HG03565 (cell line): ENCODE measurements around the gene PRKG2.
"Not testable (repeated sequence)": the region's sequence is repeated elsewhere in the genome, so short reads cannot be mapped to it uniquely, and the experiment has no call there.

Experiments
- ATAC-seq: cut with Tn5 transposase; IDR thresholded peaks from one replicate; pipeline ENCODE4 v1.9.1; 2021; ENCODE audit warnings: mild to moderate bottlenecking, moderate library complexity; ENCODE audit not compliant: unreplicated experiment

Gene PRKG2

GRCh38 chr4:81214881-81215868 lies at the start of gene PRKG2:
TSS of gene PRKG2 (minus strand) at chr4:81215222. CDS start at chr4:81205047, 10,175 bp downstream.
- ATAC-seq: no peak

- no peak for ATAC-seq
These were observed 45.5 kb upstream of the PRKG2 start for GRCh38 chr4:81260443-81261101.

GRCh38 chr4:81258841-81259550 lies 44.0 kb upstream of the PRKG2 start:
- ATAC-seq: no peak

GRCh38 chr4:81257816-81258215 lies 42.8 kb upstream of the PRKG2 start:
- ATAC-seq: no peak

- no peak for ATAC-seq
These were observed 42.0 kb upstream of the PRKG2 start for GRCh38 chr4:81257021-81257420.

GRCh38 chr4:81256059-81256970 lies 41.3 kb upstream of the PRKG2 start:
- no peak for ATAC-seq

- no peak for ATAC-seq
These were observed 40.5 kb upstream of the PRKG2 start for GRCh38 chr4:81255524-81255923.

- ATAC-seq: no peak
These were observed 35.4 kb upstream of the PRKG2 start for GRCh38 chr4:81250430-81250829.

- no peak for ATAC-seq
These were observed 30.4 kb upstream of the PRKG2 start for GRCh38 chr4:81245218-81246009.

- ATAC-seq: no peak
These were observed 22.8 kb upstream of the PRKG2 start for GRCh38 chr4:81237791-81238190.

- ATAC-seq: no peak
These were observed 21.1 kb upstream of the PRKG2 start for GRCh38 chr4:81235982-81236749.

GRCh38 chr4:81227968-81228367 lies 12.9 kb upstream of the PRKG2 start:
- ATAC-seq: no peak

GRCh38 chr4:81227138-81227537 lies 12.1 kb upstream of the PRKG2 start:
- ATAC-seq: no peak

GRCh38 chr4:81225252-81225651 lies 10.2 kb upstream of the PRKG2 start:
- no peak for ATAC-seq

GRCh38 chr4:81222082-81222472 lies 7.1 kb upstream of the PRKG2 start:
- ATAC-seq: not testable (repeated sequence)

GRCh38 chr4:81221303-81222081 lies 6.5 kb upstream of the PRKG2 start:
- ATAC-seq: no peak

- ATAC-seq: no peak
These were observed 5.2 kb upstream of the PRKG2 start for GRCh38 chr4:81220271-81220670.

- no peak for ATAC-seq
These were observed 3.2 kb upstream of the PRKG2 start for GRCh38 chr4:81218206-81218605.
